Keratinocyte (primary cell): ENCODE measurements around the gene STN1. TPM values are rescaled to one million over a fixed set of nuclear protein-coding genes. Genes with fewer than 3 reads are reported as not detected.

Source experiments
- DNase-seq: peaks from one replicate; pipeline ENCODE4 v3.0.0-alpha.2; 2011; ENCODE audit warnings: low read depth, missing footprints, low spot score
- FAIRE-seq: peaks from 2 replicates; lab custom pipeline; 2011; peaks lifted over from hg19 to GRCh38; lab: Jason Lieb, UNC
- H2AFZ ChIP-seq: 2 replicates; pipeline ENCODE4 v1.6.0; 2012; ENCODE audit warnings: low read length, control low read depth, inconsistent platforms; ENCODE audit not compliant: control insufficient read depth
- H3K27ac ChIP-seq: 2 replicates; pipeline ENCODE4 v1.5.1; 2011; ENCODE audit warnings: low read length; ENCODE audit not compliant: control insufficient read depth, insufficient read depth
- H3K27me3 ChIP-seq: 3 replicates; pipeline ENCODE4 v1.6.0; 2011; ENCODE audit warnings: low read length; ENCODE audit not compliant: control insufficient read depth, insufficient read depth; ENCODE audit errors: extremely low read depth
- H3K36me3 ChIP-seq, 2 experiments: 2 replicates in 1 of 2; 3 replicates in 1 of 2; pipeline ENCODE4 v1.5.1; 2011; ENCODE audit warnings: low read length in 2 of 2, mild to moderate bottlenecking in 1 of 2; ENCODE audit not compliant: control insufficient read depth in 2 of 2, insufficient read depth in 2 of 2; ENCODE audit errors: extremely low read depth in 1 of 2
- H3K4me1 ChIP-seq: 3 replicates; pipeline ENCODE4 v1.5.1; 2011; ENCODE audit warnings: low read length; ENCODE audit not compliant: control insufficient read depth, insufficient read depth; ENCODE audit errors: extremely low read depth
- H3K4me2 ChIP-seq: 3 replicates; pipeline ENCODE4 v1.6.0; 2011; ENCODE audit warnings: low read depth, low read length; ENCODE audit not compliant: control insufficient read depth, insufficient read depth; ENCODE audit errors: extremely low read depth
- H3K4me3 ChIP-seq, 3 experiments: fragments of 200-600 bp in 1 of 3; sonication (generic) in 1 of 3; 2 replicates in 2 of 3; 3 replicates in 1 of 3; pipeline ENCODE4 v1.5.1; 2011 to 2016; ENCODE audit warnings: low read length in 3 of 3, mild to moderate bottlenecking in 3 of 3, control low read depth in 2 of 3, inconsistent platforms in 1 of 3, low read depth in 1 of 3, mixed read lengths in 1 of 3, mixed run types in 1 of 3, moderate library complexity in 1 of 3; ENCODE audit not compliant: control insufficient read depth in 2 of 3, insufficient read depth in 2 of 3; ENCODE audit errors: extremely low read depth in 1 of 3
- H3K79me2 ChIP-seq: 2 replicates; pipeline ENCODE4 v1.6.0; 2012; ENCODE audit warnings: low read length; ENCODE audit not compliant: control insufficient read depth, insufficient read depth
- H3K9ac ChIP-seq: 3 replicates; pipeline ENCODE4 v1.6.0; 2011; ENCODE audit warnings: low read length; ENCODE audit not compliant: control insufficient read depth, insufficient read depth; ENCODE audit errors: extremely low read depth
- H3K9me1 ChIP-seq: 3 replicates; pipeline ENCODE4 v1.6.0; 2011; ENCODE audit warnings: low read length; ENCODE audit not compliant: control insufficient read depth, insufficient read depth; ENCODE audit errors: extremely low read depth
- H3K9me3 ChIP-seq: 2 replicates; pipeline ENCODE4 v1.5.1; 2012; ENCODE audit warnings: low read depth, low read length; ENCODE audit not compliant: control insufficient read depth
- H4K20me1 ChIP-seq: 3 replicates; pipeline ENCODE4 v1.6.0; 2011; ENCODE audit warnings: low read length; ENCODE audit not compliant: control insufficient read depth, insufficient read depth; ENCODE audit errors: extremely low read depth
- CTCF ChIP-seq, 3 experiments: IDR thresholded peaks in 1 of 3; conservative IDR thresholded peaks in 1 of 3; optimal IDR thresholded peaks in 1 of 3; 2 replicates in 2 of 3; 3 replicates in 1 of 3; pipeline versions ENCODE3 to v1.5.1; 2011; ENCODE audit warnings: low read length in 3 of 3, mild to moderate bottlenecking in 3 of 3, moderate library complexity in 2 of 3, control low read depth in 1 of 3, inconsistent platforms in 1 of 3; ENCODE audit not compliant: insufficient read depth in 2 of 3; ENCODE audit errors: extremely low read depth in 1 of 3
- EZH2 ChIP-seq: IDR thresholded peaks from one replicate; pipeline ENCODE4 v1.6.1; 2012; ENCODE audit warnings: inconsistent platforms, mild to moderate bottlenecking, low read length, moderate library complexity
- dilution Hi-C: fragments of 300-500 bp; cut with MboI; formaldehyde crosslinking; loops from one replicate; pipeline ENCODE4 v1.7.0; 2020; ENCODE audit warnings: low sequenced_read_pairs; ENCODE audit not compliant: extremely low pct_ligation_motif_present
- polyA plus RNA-seq, 5 experiments: library from polyadenylated mRNA; depleted of rRNA in 3 of 5; stranded (reverse) in 3 of 5; stranded (forward) in 1 of 5; unstranded in 1 of 5; fragments of >200 nt; gene quantifications; 1 replicate in 1 of 5; 2 replicates in 3 of 5; 3 replicates in 1 of 5; pipeline versions ENCODE4 v1.2.1 to v1.2.3, GENCODE V29; 2011 to 2012; ENCODE audit warnings: missing spikeins in 2 of 5, low read depth in 1 of 5, low replicate concordance in 1 of 5

Gene STN1
- polyA plus RNA-seq, 1 donor (not counting 4 experiments of a cell fraction or from before 2014, with no cell fraction given), result 29.0 TPM

- H2AFZ ChIP-seq, result no peak overlapping the region
- no peaks in the 10 kb centered on the region for H3K27me3 ChIP-seq
- peaks cover 83% of the 10 kb centered on the region for H3K4me1 ChIP-seq
- no peak overlapping the region for H3K4me3 ChIP-seq
- peaks cover 14 to 63% of the 10 kb centered on the region in 2 experiments for H3K36me3 ChIP-seq
- peaks cover 61% of the 10 kb centered on the region for H4K20me1 ChIP-seq
- TF ChIP-seq CTCF (optimal IDR thresholded peaks at IDR 0.05 in 1 of 3, IDR thresholded peaks at IDR 0.05 in 1 of 3, conservative IDR thresholded peaks at IDR 0.05 in 1 of 3; ENCODE audit: extremely low read depth in 1 of 3, insufficient read depth in 2 of 3, low read length in 3 of 3) (no peak), EZH2 (no peak)
- dilution Hi-C loops, result no loop called here
- DNase-seq, result no peak
- H3K9me3 ChIP-seq, result no peaks in the 10 kb centered on the region
- H3K27ac ChIP-seq, result no peak overlapping the region
- FAIRE-seq, result no peak
- H3K9ac ChIP-seq, result no peak overlapping the region
- H3K4me2 ChIP-seq, result no peak overlapping the region
- peaks cover 98% of the 10 kb centered on the region for H3K79me2 ChIP-seq
- peaks cover 36% of the 10 kb centered on the region for H3K9me1 ChIP-seq
Measured at GRCh38 chr10:103842605-103843004, 75.4 kb downstream of the STN1 start.

GRCh38 chr10:103841519-103841918 is 76.5 kb downstream of the STN1 start:
- Histone ChIP-seq H3K4me3 (no peak overlapping the region), H3K4me2 (peak overlapping the region; percentile 20), H2AFZ (no peak overlapping the region), H3K9me1 (peaks cover 36% of the 10 kb centered on the region), H3K27me3 (no peaks in the 10 kb centered on the region), H3K9ac (no peak overlapping the region), H4K20me1 (peaks cover 71% of the 10 kb centered on the region), H3K4me1 (peaks cover 84% of the 10 kb centered on the region), H3K36me3 (peaks cover 19 to 61% of the 10 kb centered on the region in 2 experiments), H3K79me2 (peaks cover 98% of the 10 kb centered on the region), H3K27ac (no peak overlapping the region), H3K9me3 (no peaks in the 10 kb centered on the region)
- FAIRE-seq (no peak), DNase-seq (no peak)
- dilution Hi-C loops, result no loop called here
- no peak for TF ChIP-seq EZH2
- no peak for TF ChIP-seq CTCF (optimal IDR thresholded peaks at IDR 0.05 in 1 of 3, IDR thresholded peaks at IDR 0.05 in 1 of 3, conservative IDR thresholded peaks at IDR 0.05 in 1 of 3; ENCODE audit: extremely low read depth in 1 of 3, insufficient read depth in 2 of 3, low read length in 3 of 3)
